ENCODE results near the gene NRCAM.
A peak's percentile ranks its signal among the peaks of the same experiment; 100 is the strongest.

NRCAM gene

GRCh38 chr7:108120933-108121332 lies 335.3 kb downstream of the NRCAM start:
- H2AFZ ChIP-seq (ENCODE audit: low read depth, low read length): no peak overlapping the region
- no peaks in the 10 kb centered on the region for H3K79me2 ChIP-seq (ENCODE audit: low read length)

GRCh38 chr7:108120196-108120595 lies 336.0 kb downstream of the NRCAM start:
- H3K36me3 ChIP-seq (replicated peaks; ENCODE audit: low read depth, low read length): no peaks in the 10 kb centered on the region
- TF ChIP-seq, protein P1, sequence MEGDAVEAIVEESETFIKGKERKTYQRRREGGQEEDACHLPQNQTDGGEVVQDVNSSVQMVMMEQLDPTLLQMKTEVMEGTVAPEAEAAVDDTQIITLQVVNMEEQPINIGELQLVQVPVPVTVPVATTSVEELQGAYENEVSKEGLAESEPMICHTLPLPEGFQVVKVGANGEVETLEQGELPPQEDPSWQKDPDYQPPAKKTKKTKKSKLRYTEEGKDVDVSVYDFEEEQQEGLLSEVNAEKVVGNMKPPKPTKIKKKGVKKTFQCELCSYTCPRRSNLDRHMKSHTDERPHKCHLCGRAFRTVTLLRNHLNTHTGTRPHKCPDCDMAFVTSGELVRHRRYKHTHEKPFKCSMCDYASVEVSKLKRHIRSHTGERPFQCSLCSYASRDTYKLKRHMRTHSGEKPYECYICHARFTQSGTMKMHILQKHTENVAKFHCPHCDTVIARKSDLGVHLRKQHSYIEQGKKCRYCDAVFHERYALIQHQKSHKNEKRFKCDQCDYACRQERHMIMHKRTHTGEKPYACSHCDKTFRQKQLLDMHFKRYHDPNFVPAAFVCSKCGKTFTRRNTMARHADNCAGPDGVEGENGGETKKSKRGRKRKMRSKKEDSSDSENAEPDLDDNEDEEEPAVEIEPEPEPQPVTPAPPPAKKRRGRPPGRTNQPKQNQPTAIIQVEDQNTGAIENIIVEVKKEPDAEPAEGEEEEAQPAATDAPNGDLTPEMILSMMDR (IDR thresholded peaks at IDR 0.05; ENCODE audit: low read depth, low read length): no peak
- no peak for TF ChIP-seq EZH2phosphoT487 (IDR thresholded peaks at IDR 0.05; ENCODE audit: low read depth)

More at GRCh38 chr7:108120933-108121332, 335.3 kb downstream of the NRCAM start:
- no peaks in the 10 kb centered on the region for H3K36me3 ChIP-seq (replicated peaks; ENCODE audit: low read depth, low read length)
- no peak for TF ChIP-seq EZH2phosphoT487 (IDR thresholded peaks at IDR 0.05; ENCODE audit: low read depth)
- TF ChIP-seq, protein P1 (IDR thresholded peaks at IDR 0.05; ENCODE audit: low read depth, low read length): no peak
- no peak overlapping the region for H3K4me2 ChIP-seq (ENCODE audit: low read length)
- H3K9me3 ChIP-seq (ENCODE audit: insufficient read depth, low read length): no peaks in the 10 kb centered on the region
- H3K9ac ChIP-seq (ENCODE audit: low read length): no peak overlapping the region
- H3K27ac ChIP-seq (ENCODE audit: low read length): no peak overlapping the region
- H3K4me3 ChIP-seq (ENCODE audit: low read length): no peak overlapping the region
- peaks cover 5% of the 10 kb centered on the region; the same call in 1 of the 2 replicates for H3K4me1 ChIP-seq (ENCODE audit: low read length)
- H4K20me1 ChIP-seq (ENCODE audit: insufficient read depth, low read length): no peaks in the 10 kb centered on the region
- no peaks in the 10 kb centered on the region for H3K27me3 ChIP-seq (ENCODE audit: low read depth, low read length)

GRCh38 chr7:108118959-108119358 lies 337.3 kb downstream of the NRCAM start:
- Histone ChIP-seq H3K36me3 (replicated peaks; ENCODE audit: low read depth, low read length) (no peaks in the 10 kb centered on the region), H3K9ac (ENCODE audit: low read length) (no peak overlapping the region), H3K9me3 (ENCODE audit: insufficient read depth, low read length) (no peaks in the 10 kb centered on the region), H3K79me2 (ENCODE audit: low read length) (no peaks in the 10 kb centered on the region), H3K4me3 (ENCODE audit: low read length) (no peak overlapping the region), H2AFZ (ENCODE audit: low read depth, low read length) (no peak overlapping the region), H4K20me1 (ENCODE audit: insufficient read depth, low read length) (no peaks in the 10 kb centered on the region), H3K27me3 (ENCODE audit: low read depth, low read length) (no peaks in the 10 kb centered on the region), H3K4me1 (ENCODE audit: low read length) (peaks cover 5% of the 10 kb centered on the region; the same call in 1 of the 2 replicates), H3K27ac (ENCODE audit: low read length) (no peak overlapping the region), H3K4me2 (ENCODE audit: low read length) (no peak overlapping the region)
- TF ChIP-seq, protein P1 (IDR thresholded peaks at IDR 0.05; ENCODE audit: low read depth, low read length): no peak
- no peak for TF ChIP-seq EZH2phosphoT487 (IDR thresholded peaks at IDR 0.05; ENCODE audit: low read depth)

More at GRCh38 chr7:108120196-108120595, 336.0 kb downstream of the NRCAM start:
- Histone ChIP-seq H3K4me1 (ENCODE audit: low read length) (peaks cover 5% of the 10 kb centered on the region; the same call in 1 of the 2 replicates), H2AFZ (ENCODE audit: low read depth, low read length) (no peak overlapping the region), H3K27ac (ENCODE audit: low read length) (no peak overlapping the region), H3K79me2 (ENCODE audit: low read length) (no peaks in the 10 kb centered on the region), H4K20me1 (ENCODE audit: insufficient read depth, low read length) (no peaks in the 10 kb centered on the region), H3K9ac (ENCODE audit: low read length) (no peak overlapping the region), H3K4me3 (ENCODE audit: low read length) (no peak overlapping the region), H3K27me3 (ENCODE audit: low read depth, low read length) (no peaks in the 10 kb centered on the region), H3K4me2 (ENCODE audit: low read length) (no peak overlapping the region), H3K9me3 (ENCODE audit: insufficient read depth, low read length) (no peaks in the 10 kb centered on the region)

DNA sequence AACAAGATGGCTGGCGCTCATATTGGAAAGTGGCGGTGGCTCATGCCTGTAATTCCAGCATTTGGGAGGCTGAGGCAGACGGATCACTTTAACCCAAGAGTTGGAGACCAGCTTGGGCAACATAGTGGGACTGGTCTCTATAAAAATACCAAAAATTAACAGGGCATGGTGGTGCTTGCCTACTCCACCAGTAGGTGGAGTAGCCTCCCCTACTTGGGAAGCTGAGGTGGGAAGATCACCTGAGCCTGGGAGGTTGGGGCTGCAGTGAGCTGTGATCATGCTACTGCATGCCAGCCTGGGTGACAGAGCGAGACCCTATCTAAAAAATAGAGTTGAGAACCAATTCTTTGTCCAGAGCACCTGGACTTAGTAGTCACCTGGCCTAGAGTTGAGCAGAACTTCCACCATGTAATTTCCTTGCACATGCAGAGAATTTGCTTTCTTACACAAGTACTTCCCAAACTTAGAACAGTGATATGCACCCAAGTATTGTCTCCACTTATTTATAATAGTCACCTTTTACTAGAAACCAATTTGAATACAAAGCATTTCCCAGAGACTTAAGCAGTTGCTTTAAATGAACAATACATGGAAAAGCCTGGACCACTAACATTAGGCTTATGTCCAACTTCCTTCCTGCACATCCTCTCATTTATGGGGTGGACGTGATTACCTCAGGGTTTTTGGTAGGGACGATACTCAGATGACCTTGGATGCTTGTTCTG lies 342.0 kb downstream of the NRCAM start:
- H3K4me1 ChIP-seq (ENCODE audit: low read length): no peaks in the 10 kb centered on the region
- TF ChIP-seq, protein P1 (IDR thresholded peaks at IDR 0.05; ENCODE audit: low read depth, low read length): peak; percentile 79
- TF ChIP-seq EZH2phosphoT487 (IDR thresholded peaks at IDR 0.05; ENCODE audit: low read depth): no peak
- H3K79me2 ChIP-seq (ENCODE audit: low read length): no peaks in the 10 kb centered on the region
- H3K9me3 ChIP-seq (ENCODE audit: insufficient read depth, low read length): no peaks in the 10 kb centered on the region
- H3K27me3 ChIP-seq (ENCODE audit: low read depth, low read length): no peaks in the 10 kb centered on the region
- no peak overlapping the region for H2AFZ ChIP-seq (ENCODE audit: low read depth, low read length)
- H3K4me2 ChIP-seq (ENCODE audit: low read length): no peak overlapping the region
- no peak overlapping the region for H3K27ac ChIP-seq (ENCODE audit: low read length)
- H3K36me3 ChIP-seq (replicated peaks; ENCODE audit: low read depth, low read length): no peaks in the 10 kb centered on the region
- no peak overlapping the region for H3K9ac ChIP-seq (ENCODE audit: low read length)
- H4K20me1 ChIP-seq (ENCODE audit: insufficient read depth, low read length): no peaks in the 10 kb centered on the region
- H3K4me3 ChIP-seq (ENCODE audit: low read length): no peak overlapping the region

Measured in OCI-LY3 (cell line).